HK-2 (cell line): ENCODE data around the gene SNX6.
"Not testable (repeated sequence)": the region's sequence is repeated elsewhere in the genome, so short reads cannot be mapped to it uniquely, and the experiment has no call there.

Source experiments
- DNase-seq: peaks from one replicate; pipeline ENCODE4 v3.0.0-alpha.2; 2018; ENCODE audit not compliant: unreplicated experiment

The SNX6 gene

DNA sequence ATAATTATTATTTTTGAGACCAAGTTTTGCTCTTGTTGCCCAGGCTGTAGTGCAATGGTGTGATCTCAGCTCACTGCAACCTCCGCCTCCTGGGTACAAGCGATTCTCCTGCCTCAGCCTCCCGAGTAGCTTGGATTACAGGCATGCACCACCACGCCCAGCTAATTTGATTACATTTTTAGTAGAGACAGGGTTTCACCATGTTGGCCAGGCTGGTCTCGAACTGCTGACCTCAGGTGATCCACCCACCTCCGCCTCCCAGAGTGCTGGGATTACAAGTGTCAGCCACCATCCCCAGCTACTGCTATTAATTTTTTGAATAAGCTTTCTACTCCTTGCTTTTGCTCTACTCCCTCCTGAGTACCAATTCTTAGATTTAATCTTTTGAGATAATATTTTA is 108.9 kb downstream of the SNX6 start:
- not testable (repeated sequence) for DNase-seq

- not testable (repeated sequence) for DNase-seq
Observed at GRCh38 chr14:34520304-34520970, 109.5 kb downstream of the SNX6 start.
